Iris pigment epithelial cell (primary cell): ENCODE results near the gene VEPH1.

ENCODE experiments used
- DNase-seq: peaks from one replicate; pipeline ENCODE4 v3.0.0-alpha.2; 2011; ENCODE audit warnings: low read depth

VEPH1 gene

DNA sequence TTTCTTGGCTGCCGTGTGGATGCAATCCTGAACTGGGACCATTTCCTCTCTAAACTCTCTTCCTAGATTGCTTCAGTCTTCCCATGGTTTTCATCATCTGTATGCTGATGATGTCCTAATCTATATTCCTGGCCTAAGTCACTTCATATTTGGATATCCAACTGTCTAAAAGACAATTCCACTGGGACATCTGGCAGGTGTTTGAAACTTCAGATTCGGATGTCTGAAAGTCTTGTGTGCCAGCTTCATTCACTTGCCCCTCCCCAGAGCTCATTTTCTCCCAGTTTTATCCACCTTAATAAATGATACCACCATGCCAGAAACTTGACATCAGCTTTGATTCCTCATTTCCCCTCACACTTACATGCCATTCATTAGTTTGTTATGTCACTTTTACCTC lies 201.5 kb downstream of the VEPH1 start:
- DNase-seq = no peak

DNA sequence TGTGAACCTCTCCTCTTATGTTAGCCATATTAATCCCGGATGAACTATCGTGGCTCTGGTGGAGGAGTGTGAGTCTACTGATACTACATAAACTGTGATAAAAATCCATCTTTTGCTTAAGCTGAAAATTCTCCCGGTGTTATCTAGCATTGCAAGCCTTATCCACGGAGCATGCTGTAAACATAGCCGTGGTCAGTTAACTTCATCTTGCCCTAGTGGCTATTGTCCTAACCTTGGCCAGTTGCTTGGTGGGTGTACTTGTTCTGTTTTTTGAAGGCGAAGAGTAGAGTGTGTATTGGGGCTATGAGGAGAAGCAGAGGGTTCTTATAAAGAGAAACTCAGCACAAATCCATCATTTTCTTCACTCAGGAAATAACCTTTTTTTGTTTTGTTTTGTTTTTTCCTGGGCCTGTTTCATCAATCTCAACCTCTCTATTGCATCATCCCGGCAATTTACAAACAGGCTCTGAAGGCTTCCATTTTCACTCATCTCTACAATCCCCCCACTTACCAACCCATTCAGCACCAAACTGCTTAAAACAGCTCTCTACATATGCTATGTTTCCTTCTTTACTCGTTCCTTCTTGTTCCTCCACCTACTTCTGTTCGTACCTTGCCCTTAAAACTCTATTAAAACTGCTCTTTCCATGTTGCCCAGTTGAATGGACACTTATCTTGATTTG lies 202.1 kb downstream of the VEPH1 start:
- DNase-seq = no peak

DNA sequence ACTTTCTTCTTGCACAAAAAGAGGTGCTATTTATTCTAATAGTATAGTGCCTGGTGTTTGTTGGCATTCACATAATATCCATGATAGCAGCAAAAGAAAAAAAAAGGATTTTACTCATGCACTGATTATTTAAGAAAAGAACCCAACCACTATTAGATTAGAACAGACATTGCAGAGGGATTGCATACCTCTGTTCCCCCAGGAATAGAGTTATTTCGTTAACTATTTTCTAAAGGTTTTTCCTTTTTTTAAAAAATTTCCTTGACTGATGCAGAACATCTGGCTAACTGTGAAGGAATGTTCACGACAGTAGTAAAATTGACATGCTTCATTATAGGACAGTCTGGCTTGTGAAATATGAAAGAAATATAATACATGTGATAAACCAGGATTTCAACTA lies 203.1 kb downstream of the VEPH1 start:
- DNase-seq = no peak

DNA sequence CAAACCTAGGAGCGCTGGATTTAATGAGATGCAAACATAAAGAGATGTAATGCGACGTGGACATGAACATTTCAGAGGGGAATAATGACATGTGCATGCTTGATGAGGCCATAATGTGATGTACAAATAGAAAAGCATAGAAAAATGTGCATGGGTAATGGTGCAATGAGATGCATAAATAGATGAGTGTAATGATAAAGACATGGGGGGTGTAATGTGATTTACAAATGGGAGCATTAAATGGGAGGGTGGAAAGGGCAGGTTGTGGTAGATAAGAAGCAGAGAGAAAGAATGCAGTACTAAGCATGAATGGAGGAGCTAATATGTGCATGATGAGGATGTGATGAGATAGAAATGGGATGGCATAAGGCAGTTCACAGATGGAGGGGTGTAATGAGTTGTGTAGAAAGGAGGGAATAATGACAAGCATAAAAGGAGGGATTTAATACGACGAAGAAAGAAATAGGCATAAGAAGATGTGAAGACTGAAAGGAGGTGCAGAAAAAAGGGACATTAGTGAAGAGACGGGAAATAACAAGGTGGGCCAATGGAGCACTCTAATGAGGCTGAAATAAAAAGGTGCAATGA lies 205.8 kb downstream of the VEPH1 start:
- DNase-seq = no peak

DNA sequence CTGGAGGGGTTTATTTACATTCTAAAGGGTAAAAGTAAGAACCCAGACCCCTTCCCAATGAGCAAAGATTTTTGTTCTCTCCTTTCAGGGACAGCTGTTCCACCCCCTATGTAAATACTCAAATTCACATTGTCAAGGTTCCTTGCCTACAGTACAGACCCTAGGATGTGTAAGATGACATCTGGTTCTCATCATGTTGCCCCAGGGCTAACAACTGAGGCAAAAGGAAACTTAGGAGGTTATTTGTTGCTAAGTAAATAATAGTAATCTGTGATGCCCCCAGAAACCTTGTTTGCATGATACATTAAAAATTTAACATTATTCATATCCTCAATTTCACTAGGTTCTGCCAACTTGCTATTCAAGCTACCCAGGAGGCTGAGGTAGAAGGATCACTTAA lies 208.3 kb downstream of the VEPH1 start:
- DNase-seq = no peak

DNA sequence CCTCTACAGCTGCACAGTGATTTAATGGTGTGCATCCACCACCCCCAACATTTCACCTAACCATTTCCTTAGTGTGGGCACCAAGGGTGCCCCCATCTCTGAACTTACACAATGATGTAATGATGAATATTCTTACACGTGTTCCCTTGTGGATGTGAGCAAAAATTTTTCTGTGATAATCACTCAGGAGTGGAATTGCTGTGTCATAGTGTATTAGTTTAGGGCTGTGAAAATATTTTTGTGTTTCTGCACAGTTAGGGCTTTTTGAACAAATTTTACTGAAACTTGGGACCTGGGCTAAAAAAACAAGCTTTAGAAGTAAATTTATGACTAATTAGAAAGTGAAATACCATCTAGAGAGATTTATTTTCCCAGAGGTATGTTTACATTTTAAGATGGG lies 208.7 kb downstream of the VEPH1 start:
- peak; percentile 54 for DNase-seq

DNA sequence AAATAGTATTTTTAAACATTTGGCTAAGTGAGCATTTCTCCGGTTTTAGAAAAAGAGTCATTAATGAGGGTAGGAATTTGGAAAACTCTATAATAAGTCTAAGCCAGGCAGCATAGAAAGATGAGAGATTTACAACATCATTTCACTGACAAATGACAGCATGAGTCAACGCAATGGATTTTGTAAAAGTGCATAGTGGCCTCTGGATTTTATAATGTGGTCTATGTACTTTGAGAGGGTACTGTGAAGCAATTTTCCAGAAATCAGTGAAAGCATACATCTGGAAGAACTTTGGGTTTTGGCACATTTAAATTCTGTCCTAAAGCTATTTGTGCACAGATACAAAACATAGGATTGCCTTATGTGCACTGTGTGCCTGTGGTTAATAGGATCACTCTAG lies 212.4 kb downstream of the VEPH1 start:
- DNase-seq = peak; percentile 81

DNA sequence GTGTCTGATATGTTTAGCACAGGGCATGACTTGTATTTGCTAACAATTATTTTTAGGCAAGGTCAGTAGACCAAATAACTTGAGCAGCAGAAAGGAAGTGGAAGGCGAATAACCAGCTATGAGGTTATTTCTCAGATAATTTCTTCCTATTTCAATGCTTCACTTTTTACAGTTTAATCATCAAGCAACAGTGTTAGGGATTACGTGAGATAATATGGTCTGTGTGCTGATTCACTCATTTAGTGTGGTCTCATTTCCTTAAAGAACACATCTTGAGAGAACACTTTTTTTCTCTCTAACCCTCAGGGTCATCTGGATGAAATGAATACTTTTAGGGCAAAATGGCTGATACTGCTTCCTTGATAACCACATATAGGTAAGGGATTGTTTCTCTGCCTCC lies 217.2 kb downstream of the VEPH1 start:
- peak; percentile 35 for DNase-seq

DNA sequence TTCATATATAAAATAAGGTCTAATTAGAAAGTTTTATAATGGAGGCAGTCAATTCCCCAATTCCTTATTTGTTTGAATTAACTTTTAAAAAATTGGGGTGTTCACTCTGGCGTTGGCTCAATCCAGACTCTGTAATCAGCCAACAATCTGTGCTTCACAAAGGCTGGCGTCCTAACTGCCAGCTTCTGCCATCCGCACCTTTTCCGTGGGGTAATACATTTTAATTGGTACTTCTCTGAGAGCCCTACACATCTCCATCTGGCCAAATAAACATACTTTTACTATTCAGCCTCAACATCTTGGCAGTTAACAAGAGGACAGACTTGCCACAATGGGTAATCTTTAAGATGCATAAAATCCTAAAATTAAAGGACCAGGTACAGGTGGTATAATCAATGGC lies 218.1 kb downstream of the VEPH1 start:
- DNase-seq = no peak

DNA sequence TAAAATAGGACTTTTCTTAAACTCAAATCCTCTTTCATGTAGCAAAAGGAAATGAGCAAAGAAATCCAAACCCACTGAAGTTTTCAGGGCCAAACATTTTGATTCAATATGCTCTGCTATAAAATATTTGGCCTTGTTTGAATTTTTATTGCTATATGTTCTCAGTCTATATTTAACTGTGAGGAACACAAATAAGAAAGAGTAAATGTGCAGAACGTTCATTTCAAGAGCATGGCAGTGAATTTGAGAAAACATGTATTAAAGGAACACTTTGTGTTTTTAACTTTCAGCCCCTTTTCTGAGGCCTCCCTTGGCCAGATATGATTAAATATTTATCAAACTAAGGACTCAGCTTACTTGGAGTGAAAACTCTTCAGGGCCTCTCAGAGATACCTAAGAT lies 218.5 kb downstream of the VEPH1 start:
- DNase-seq = no peak

DNA sequence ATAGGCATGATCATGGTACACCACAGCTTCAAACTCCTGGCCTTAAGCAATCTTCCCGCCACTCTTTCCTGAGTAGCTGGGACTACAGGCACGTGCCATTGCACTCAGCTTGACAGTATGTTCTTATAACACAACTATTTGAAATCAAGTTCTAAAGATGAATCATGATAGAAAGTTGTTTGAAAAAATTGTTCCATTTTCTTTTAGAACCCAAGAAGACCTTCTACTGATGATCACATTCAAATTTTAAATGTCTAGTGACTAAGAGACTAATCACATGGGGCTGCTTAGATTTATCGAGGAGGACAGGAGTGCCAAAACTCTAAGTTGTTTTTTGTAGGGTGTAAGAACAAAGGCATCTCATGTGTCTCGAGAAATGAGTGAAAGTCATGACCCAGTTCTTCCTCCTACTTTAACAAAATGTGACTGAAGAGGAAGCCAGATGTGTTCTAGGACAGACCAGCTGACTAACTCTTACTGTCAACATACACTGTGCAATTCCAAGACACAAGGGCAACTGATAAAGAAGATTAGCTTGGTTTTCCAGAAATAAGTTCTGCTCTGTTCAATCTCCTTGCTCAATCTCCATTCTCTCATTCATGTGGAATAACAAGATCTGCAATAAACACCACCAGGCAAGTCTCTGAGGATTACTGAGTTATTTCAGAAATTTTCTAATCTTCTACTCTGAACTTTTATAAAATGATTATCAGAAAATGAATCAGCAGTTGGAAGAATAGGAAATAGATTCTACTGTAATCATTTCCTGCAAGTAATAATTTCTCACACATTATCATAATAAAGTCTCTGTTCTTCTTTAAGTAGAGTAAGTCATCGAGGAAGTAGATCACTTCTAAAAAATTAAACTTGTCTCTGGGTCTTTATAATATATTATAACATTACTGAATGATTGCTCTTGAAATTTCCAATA lies 220.7 kb downstream of the VEPH1 start:
- DNase-seq = peak; percentile 96

DNA sequence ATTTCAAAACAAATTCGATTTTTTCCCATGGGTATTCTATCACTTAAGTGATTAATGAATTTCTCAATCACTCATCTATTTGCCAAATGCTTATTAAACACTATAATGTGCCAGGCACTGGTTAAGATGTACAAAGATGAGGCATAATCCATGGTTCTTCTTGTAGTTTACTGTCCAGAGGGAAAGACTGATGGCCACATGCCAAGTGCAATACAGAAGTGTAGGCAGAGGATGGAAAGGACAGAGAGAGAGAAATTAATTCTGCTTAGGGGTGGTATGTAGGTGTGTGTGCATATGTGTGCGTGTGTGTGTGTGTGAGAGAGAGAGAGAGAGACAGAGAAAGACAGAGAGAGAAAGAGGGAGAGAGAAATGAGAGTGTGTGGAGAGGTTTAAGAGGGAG lies 222.4 kb downstream of the VEPH1 start:
- DNase-seq = no peak

DNA sequence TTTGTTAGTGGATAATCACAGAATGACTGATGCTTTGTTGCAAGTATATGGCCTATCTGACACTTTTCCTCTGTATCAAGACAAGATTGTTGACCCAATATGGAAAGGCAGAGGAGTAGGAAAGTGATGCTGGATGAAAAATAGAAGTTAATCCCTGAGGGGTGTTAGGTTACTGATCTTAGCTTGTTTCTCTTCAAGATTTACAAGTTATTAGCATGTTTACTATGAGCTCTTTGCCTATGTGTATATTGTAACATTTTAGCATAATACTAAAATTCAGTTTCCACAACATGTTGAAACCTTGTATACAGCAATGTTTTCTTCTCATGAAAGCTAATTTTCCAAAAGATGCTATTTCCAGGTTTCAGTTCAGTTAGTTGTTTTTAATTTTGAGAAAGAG lies 222.9 kb downstream of the VEPH1 start:
- no peak for DNase-seq

DNA sequence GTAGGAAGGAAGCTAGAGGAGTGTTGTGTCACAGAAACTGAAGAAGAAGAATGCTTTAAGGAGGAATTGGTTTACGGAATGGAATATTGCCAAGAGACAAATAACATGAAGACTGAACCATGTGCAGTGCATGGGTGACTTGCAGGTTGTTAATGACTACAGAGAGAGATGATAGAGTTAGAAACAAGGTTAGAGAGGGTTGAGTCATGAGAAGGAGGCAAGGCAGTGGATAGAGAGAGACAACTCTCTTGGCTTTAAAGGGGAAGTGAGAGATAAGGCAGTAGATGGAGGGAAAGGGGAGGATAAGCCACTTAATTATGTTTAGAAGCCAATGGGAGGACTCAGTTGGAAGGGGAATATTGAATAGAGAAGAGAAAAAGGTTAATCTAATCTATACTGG lies 224.0 kb downstream of the VEPH1 start:
- DNase-seq = no peak

DNA sequence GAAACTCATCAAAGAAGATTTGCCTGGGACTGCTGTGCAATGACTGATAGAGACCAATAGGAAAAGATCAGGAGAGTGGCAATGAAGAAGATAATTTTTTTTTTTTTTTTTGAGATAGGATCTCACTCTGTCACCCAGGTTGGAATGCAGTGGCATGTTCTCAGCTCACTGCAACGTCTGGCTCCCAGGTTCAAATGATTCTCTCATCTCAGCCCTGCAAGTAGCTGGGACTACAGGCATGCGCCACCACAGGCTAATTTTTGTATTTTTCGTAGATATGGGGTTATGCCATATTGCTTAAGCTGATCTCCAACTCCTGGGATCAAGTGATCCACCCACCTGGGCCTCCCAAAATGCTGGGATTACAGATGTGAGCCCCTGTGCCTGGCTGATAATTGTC lies 226.4 kb downstream of the VEPH1 start:
- no peak for DNase-seq

DNA sequence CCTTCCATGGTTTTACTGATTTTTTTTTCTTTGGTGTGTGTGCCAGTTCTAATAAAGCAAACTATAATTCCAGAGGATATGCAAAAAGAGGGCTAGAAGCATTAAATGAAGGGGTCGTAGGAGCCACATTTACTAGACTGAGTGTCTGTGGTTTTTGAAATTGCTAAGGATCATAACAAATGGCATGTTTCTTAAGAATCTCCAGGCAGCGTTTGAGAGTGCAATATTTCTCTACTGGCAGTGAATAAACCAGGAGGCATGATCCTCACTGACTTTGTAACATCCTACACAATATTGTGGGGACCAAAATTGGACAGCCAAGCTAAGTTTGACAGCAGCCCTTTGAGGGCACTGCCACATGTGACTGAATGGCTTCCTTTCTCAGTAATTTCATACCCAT lies 227.4 kb downstream of the VEPH1 start:
- DNase-seq = no peak

DNA sequence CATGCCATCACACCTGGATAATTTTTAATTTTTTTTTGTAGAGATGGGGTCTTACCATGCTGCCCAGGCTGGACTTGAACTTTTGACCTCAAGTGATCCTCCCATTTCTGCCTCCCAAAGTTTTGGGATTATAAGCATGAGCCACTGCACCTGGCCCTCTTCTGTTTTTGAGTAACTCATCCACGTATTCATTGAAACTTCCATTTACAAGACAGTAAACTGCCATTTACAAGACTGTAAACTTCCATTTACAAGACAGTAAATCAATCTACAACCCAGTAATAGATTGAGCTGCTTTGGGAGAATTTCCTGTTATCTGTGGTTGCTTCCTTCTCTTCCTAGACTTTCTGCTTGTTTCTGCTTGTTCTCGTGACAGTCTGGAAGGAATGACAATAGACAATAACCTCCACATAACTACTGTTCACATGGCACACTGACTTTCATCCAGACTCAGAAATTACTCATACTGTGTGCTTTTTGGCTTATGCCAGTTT lies 228.5 kb downstream of the VEPH1 start:
- DNase-seq = no peak

DNA sequence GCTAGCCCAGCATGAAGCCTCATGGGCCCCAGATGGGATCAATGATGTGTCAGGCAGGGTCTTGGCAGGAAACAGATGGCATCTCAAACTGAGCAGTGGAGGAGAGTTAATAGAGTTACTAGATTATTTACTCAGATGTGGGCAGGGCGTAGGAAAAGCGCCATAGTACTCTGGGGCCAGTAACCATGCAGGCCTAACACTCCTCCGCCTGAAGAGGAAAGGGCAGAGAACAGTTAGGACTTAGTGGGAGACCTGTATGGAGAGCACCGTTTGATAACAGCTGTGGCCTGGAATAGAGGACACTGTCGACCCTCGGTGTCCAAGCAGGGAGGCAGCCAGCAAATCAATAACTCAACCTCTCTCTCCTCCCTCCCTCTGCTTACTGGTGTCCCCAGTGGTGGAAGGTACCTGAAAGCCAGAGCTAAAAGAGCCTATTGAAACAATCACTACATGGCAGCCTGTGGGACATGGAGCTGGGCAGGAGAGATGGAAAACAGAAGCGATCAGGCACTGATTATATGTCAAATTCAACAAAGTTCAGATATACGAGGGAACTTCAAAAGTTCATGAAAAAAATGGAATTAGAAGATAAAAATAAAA lies 231.8 kb downstream of the VEPH1 start:
- no peak for DNase-seq

DNA sequence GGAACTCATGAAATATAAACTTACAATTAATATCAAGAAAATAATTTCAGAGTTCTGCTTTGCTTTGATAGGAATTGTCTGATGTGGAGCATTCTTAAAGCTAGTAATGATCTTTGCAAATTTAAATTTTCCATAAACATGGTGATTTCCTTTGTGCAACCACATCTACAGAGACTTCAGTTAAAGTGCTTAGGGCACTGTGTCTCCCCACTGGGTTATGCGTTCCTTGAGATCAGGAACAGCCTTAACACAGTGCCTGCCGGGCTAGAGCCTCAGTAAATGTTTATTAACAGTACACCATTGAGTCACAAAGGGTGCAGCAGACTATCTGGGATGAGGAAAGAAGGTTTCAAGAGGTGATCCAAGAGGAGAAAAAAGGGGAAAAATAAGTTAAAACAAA lies 235.2 kb downstream of the VEPH1 start:
- no peak for DNase-seq

DNA sequence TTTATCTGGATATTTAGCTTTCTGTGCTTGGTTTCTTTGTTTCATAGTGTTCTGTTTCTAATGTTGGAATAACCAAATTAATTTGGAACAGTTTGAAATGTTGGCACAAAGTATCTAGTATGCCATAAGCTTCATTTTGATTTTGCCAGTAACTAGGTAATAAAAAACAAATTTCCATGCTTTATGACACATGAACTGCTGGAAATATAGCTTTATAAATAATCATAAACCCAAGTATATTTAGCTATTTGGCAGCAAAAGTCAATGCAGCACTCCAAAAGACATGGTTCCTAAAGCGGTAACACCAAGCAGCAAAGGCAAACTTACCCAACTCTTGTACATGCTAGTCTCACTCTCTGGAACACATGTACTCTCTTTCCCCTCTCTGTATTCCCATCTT lies 237.3 kb downstream of the VEPH1 start:
- no peak for DNase-seq

DNA sequence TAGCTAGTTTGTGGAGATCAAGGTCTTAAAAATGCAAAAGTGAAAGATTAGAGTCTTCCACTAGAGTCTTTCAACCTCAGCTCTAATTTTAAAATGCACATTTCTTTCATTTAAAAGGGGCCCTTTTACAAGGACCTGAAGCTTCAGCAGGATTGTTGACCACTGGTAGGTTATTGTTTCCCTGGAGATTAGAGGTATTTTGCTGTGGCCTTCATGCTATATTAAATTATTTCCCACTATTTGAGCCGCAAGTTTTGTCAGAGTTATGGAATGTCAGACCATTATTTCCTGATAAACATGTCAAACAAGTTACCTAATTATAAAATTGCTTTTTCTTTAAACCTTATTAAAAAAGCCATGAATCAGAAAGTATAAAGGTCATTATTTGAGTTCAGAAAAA lies 240.2 kb downstream of the VEPH1 start:
- peak; percentile 74 for DNase-seq

DNA sequence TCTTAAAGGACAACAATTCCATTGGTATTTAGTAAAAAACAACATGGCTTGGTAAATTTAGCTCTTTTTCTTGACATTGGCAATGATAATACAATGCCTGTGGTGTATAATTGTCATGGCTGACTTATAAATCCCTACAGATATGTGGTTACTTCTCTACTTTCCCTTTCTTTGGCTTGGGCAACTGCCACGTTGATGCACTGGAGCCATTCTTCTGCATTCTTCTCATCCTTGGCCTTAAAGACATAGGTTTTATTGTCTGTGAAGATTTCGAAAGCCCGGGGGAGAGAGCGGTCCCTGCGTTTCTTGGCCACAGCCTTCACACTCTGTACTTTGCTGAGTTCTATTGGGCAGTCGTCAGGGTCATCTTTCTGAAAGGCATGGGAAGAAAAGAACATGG lies 242.2 kb downstream of the VEPH1 start:
- DNase-seq = peak; percentile 52

DNA sequence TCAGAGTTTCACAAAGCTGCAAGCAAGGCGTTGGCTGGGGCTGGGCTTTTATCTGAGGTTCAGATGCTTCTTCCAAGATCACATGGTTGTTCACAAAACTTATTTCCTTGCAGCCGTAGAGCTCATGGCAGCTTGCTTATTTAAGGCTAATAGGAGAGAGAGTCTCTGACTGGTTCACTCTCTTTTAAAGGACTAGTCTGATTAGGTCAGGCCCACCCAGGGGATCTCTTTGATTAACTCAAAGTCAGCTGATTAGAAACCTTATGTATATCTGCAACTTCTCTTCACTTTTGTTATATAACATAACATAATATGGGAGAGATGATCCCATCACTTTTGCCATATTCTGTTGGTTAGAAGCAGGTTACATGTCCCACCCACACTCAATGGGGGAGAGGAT lies 243.4 kb downstream of the VEPH1 start:
- no peak for DNase-seq
